Lung microvascular endothelial cell (primary cell): ENCODE data around the gene ACTL7B. TPM values are rescaled to one million over a fixed set of nuclear protein-coding genes. Genes with fewer than 3 reads are reported as not detected.
"Not testable (repeated sequence)": the region's sequence is repeated elsewhere in the genome, so short reads cannot be mapped to it uniquely, and the experiment has no call there.

Experiments
- DNase-seq, 2 donors: peaks; one replicate each; pipeline versions ENCODE4 v3.0.0 to v3.0.0-alpha.2; 2010; ENCODE audit warnings: low read depth in 2 of 2
- total RNA-seq: library from RNA; depleted of rRNA; stranded (reverse); fragments of >200 nt; gene quantifications from 2 replicates; pipeline ENCODE4 v1.2.1, GENCODE V29; 2014

ACTL7B gene
- total RNA-seq, 1 donor from 2014 or later: not detected

DNA sequence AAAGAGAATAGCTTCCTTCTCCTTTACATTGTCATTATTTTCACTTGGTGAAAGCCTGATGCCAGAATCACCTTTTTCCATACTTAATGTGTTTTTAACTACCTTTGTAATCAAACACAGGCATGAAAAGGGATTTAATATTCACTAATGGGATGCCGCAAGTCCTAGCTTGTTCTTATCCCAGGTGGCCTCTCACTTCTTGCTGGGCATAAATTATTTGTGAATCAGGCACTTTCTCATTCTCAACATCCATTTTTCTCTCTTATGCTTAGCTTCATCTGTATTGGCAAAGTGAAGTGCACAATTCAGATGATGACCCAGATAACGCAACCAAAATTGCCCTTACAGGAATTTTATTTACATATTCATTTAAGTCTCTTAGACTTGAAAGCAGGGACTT lies 10.9 kb downstream of the ACTL7B start:
- DNase-seq: no peak

GRCh38 chr9:108844391-108844790 lies 11.4 kb downstream of the ACTL7B start:
- DNase-seq: no peak

- DNase-seq: peak; percentile 7 to 85
These were observed 13.0 kb downstream of the ACTL7B start for GRCh38 chr9:108842610-108843295.

DNA sequence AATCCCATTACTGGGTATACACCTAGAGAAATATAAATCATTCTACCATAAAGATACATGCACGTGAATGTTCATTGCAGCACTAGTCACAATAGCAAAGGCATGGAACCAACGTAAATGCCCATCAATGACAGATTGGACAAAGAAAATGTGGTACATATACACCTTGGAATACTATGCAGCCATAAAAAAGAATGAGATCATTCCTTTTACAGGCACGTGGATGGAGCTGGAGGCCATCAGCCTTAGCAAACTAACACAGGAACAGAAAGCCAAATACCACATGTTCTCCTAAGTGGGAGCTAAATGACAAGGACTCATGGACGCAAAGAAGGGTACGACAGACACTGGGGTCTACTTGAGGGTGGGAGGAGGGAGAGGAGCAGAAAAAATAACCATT lies 16.2 kb downstream of the ACTL7B start:
- not testable (repeated sequence) for DNase-seq

GRCh38 chr9:108838017-108838416 lies 17.8 kb downstream of the ACTL7B start:
- no peak for DNase-seq

- DNase-seq: no peak
These were observed 18.3 kb downstream of the ACTL7B start for GRCh38 chr9:108837530-108837929.

DNA sequence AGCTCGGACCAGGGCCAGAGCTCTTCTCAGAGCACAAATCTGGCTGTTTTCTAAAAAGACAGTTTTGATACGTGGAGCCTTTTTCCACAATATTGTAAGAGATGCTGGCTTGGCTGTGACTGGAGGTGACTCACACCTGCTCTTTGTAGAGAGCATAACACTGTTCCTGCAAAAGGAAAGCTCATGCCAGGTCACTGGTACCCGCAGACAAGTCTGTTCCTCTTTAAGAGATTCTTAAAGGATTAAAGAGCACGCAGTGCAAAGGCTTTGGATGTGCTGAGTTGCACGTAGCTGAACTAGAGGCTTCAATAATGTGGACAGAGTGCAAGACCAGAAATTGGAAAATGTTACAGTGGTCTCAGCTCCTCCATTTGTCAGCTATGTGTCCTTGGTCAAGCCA lies 19.0 kb downstream of the ACTL7B start:
- no peak for DNase-seq

- DNase-seq: no peak
These were observed 19.5 kb downstream of the ACTL7B start for GRCh38 chr9:108836319-108836718.

GRCh38 chr9:108835831-108836230 lies 20.0 kb downstream of the ACTL7B start:
- no peak for DNase-seq

GRCh38 chr9:108834959-108835665 lies 20.7 kb downstream of the ACTL7B start:
- no peak for DNase-seq

GRCh38 chr9:108832179-108832500 lies 23.6 kb downstream of the ACTL7B start:
- DNase-seq: no peak

- DNase-seq: no peak
These were observed 24.1 kb downstream of the ACTL7B start for GRCh38 chr9:108831496-108832178.

DNA sequence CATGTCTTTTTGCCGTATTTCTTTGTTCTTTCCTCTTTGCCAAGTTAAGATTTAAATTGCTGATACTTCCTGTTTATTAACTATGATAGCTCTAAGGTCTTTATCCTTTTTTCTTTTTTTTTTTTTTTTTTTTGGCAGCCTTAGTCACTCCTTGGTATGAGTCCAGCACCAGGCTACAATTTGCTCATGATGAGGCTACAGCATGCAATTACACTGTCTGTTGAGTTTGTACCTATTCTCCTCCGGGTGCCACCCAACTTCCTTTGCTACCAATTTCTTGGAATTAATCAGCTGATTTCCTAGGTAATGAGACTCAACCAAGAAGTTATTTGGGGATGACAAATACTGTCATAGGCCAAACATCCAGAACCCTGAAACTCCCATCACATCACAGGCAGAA lies 25.5 kb downstream of the ACTL7B start:
- DNase-seq: no peak

GRCh38 chr9:108823829-108824228 lies 32.0 kb downstream of the ACTL7B start:
- DNase-seq: no peak

DNA sequence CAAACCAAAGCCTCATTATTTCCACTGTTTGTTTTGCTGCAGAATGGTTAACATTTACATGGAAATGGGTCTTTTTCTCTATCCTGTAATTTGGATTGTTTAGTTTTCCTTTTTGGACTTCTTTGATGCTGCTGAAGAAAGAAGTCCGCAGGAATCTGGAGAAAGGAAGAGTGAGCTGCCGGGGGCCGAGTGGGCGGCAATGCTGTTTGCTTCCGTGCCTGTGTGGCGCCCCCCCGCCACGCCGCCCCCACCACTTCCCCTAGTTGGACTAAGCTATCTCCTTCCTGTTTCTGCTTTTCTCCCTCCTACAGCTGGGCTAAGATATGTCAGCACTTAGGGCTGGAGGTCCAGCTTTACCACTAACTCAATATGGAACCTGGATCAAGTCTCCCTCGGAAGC lies 39.7 kb downstream of the ACTL7B start:
- no peak for DNase-seq

- DNase-seq: no peak
These were observed 40.6 kb downstream of the ACTL7B start for GRCh38 chr9:108815156-108815555.

DNA sequence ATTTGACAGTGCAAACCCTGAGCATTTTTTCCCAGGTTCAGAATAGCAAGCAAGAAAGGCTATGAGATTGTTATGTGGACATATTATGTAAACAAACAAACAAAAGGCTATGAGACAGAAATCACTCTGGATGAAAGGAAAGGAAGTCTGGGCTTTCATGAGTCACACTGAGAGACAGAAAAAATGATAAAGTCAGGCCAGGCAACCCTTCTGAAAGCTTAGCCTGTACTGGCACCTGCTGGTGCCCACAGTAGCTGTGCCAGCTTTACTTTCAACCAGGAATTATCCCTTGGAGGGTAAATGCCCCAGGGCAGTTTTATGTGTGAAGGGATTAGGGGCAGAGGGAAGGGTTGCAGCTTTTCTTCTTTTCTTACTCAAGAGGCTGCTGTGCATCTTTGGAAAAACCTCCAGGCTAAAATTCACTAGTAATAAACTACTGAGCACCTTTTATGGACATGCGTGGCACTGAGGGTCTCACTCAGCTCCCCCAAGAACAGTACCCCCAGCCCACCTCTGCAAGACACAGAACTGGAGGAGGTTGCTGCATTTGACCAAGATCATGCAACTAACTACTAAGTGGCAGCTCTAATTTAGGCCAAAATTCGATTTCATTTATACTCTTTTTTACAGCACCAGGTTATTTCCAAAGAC lies 41.7 kb downstream of the ACTL7B start:
- DNase-seq: peak; percentile 32 to 67

DNA sequence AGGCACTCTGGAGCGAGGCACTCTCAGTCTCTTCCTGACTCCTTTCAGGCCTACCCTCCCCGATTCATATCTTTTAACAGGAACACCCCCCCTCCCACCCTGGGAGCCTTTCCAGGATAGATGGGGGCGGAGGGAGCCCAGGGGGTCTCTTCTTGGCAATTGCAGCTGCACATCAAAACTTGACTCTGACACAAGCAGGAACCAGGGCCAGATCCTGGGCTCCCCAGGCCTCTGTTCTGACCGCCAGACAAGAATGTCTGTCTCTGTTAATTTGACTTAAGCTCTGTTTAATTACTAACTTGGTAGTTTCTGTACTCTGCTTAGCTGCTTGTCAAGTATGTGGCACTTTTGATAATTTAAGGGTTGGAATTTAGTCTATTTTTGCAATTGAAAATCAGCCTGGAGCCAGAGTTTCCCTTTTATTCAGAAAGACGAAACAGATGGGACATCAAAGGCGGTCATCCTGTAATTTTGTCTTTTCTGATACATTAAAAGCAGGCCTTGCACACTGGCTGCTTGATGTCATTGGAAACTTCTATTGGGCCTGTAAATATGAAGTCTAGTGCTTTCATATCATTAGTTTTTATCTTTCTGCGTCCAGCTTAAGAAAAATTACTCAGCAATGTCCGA lies 43.3 kb downstream of the ACTL7B start:
- DNase-seq: no peak

- DNase-seq: no peak
These were observed 43.8 kb downstream of the ACTL7B start for GRCh38 chr9:108811944-108812343.

DNA sequence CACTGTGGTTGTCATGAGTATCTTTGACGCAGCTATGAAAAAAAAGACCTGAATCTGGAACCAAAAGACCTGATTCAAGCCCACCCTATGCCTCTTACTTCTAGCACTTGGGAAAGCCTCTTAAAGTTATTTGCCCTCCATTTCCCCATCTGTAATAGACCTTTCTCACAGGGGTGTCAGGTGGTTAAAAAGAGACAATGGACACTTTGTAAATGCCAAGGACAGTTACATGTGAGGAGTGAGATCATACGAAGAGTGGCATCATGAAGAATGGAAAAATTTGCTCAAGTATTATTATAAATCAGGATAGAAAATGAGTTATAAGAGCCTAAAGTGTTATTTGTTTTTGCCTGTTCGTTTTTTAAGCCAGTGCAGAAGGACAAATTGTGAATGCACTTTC lies 46.5 kb downstream of the ACTL7B start:
- DNase-seq: no peak
